Neutrophil (primary cell): ENCODE data around the gene RNF43.

Experiments
- H3K27ac ChIP-seq: fragments of 200-600 bp; sonication (generic); 2 replicates; pipeline ENCODE4 v1.5.1; 2016; ENCODE audit warnings: mild to moderate bottlenecking, moderate library complexity
- H3K27me3 ChIP-seq: fragments of 200-600 bp; sonication (generic); 2 replicates; pipeline ENCODE4 v1.6.0; 2016; ENCODE audit warnings: mild to moderate bottlenecking
- H3K36me3 ChIP-seq: fragments of 200-600 bp; sonication (generic); 2 replicates; pipeline ENCODE4 v1.5.1; 2017
- H3K4me1 ChIP-seq, 2 experiments: fragments of 200-600 bp in 1 of 2; sonication (generic) in 1 of 2; 1 replicate in 1 of 2; 2 replicates in 1 of 2; pipeline versions ENCODE4 v1.5.1 to v1.6.1; 2013 to 2016; ENCODE audit warnings: low read depth in 1 of 2, low read length in 1 of 2, mild to moderate bottlenecking in 1 of 2, moderate library complexity in 1 of 2; ENCODE audit not compliant: control insufficient read depth in 1 of 2, insufficient read depth in 1 of 2
- H3K4me3 ChIP-seq, 2 experiments: fragments of 200-600 bp in 1 of 2; sonication (generic) in 1 of 2; 1 replicate in 1 of 2; 2 replicates in 1 of 2; pipeline ENCODE4 v1.5.1; 2013 to 2016; ENCODE audit warnings: low read depth in 1 of 2, low read length in 1 of 2, mild to moderate bottlenecking in 1 of 2, moderate library complexity in 1 of 2
- H3K9me3 ChIP-seq: fragments of 200-600 bp; sonication (generic); 2 replicates; pipeline ENCODE4 v1.5.1; 2016
- TF ChIP-seq, protein P1 (sequence below): fragments of 200-600 bp; sonication (generic); IDR thresholded peaks from 2 replicates; pipeline ENCODE4 v1.5.1; 2016; ENCODE audit warnings: antibody characterized with exemption

RNF43 gene

DNA sequence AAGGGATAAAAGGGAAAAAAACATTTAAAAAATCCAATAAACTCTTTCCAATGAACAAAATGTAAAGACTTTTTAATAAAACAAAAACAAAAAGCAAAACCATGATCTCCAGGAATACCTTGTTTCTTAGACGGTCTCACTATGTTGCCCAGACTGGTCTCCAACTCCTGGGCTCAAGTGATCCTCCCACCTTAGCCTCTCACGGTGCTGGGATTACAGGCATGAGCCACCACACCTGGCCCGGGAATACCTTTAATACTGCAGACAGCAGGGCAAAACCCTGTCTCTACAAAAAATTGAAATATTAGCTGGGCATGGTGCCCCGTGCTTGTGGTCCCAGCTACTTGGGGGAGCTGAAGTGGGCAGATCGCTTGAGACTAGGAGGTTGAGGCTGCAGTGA, 7.9 kb downstream of the RNF43 start:
- no peak overlapping the region for H3K27ac ChIP-seq
- TF ChIP-seq, protein P1, sequence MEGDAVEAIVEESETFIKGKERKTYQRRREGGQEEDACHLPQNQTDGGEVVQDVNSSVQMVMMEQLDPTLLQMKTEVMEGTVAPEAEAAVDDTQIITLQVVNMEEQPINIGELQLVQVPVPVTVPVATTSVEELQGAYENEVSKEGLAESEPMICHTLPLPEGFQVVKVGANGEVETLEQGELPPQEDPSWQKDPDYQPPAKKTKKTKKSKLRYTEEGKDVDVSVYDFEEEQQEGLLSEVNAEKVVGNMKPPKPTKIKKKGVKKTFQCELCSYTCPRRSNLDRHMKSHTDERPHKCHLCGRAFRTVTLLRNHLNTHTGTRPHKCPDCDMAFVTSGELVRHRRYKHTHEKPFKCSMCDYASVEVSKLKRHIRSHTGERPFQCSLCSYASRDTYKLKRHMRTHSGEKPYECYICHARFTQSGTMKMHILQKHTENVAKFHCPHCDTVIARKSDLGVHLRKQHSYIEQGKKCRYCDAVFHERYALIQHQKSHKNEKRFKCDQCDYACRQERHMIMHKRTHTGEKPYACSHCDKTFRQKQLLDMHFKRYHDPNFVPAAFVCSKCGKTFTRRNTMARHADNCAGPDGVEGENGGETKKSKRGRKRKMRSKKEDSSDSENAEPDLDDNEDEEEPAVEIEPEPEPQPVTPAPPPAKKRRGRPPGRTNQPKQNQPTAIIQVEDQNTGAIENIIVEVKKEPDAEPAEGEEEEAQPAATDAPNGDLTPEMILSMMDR: no peak
- no peaks in the 10 kb centered on the region for H3K27me3 ChIP-seq
- H3K4me3 ChIP-seq: no peak overlapping the region
- no peaks in the 10 kb centered on the region for H3K9me3 ChIP-seq
- no peaks in the 10 kb centered on the region for H3K36me3 ChIP-seq
- no peaks in the 10 kb centered on the region for H3K4me1 ChIP-seq

DNA sequence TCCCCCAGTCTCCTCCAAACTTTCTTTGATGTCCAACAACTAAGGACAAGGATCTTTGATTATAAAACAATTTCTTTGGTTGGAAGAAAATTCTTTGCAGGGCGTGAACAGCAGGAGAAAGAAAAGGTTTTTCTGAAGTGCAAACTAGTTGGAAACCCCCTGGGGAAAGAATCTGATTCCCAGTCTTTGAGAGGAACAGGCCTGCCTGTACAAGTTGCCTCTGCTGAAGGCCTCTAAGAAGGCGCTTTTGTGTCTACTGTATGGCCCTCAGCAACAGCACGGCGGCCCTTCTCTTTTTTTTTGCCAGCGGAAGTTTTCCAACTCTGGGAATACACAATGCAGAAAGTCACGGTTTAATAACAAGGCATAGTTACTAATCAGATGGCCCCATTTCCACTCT, 14.0 kb downstream of the RNF43 start:
- H3K36me3 ChIP-seq: no peaks in the 10 kb centered on the region
- no peaks in the 10 kb centered on the region for H3K9me3 ChIP-seq
- TF ChIP-seq, protein P1: no peak
- no peaks in the 10 kb centered on the region for H3K27me3 ChIP-seq
- H3K27ac ChIP-seq: no peak overlapping the region
- H3K4me3 ChIP-seq: no peak overlapping the region
- H3K4me1 ChIP-seq: no peaks in the 10 kb centered on the region

DNA sequence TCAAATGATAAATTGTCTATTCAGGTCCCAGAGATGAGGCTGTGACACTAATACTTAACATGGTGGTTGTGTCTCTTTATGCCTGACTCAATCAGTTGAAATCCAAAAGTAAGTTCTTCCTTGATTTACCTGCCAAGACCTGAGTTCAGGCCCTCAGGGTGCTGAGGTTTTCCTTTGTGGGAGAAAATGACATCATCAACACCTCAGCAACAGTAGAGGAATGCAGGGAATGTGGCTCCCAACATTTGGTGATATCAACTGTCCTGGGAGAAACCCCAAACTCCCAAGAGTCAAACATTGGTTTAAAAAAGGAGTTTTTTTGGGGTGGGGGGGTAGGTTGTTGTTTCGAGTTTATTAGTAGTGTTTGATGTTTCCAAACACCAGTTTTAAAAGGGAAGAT, 14.7 kb downstream of the RNF43 start:
- Histone ChIP-seq H3K9me3 (no peaks in the 10 kb centered on the region), H3K27me3 (no peaks in the 10 kb centered on the region), H3K4me1 (no peaks in the 10 kb centered on the region), H3K4me3 (no peak overlapping the region), H3K27ac (no peak overlapping the region), H3K36me3 (no peaks in the 10 kb centered on the region)
- TF ChIP-seq, protein P1: no peak

DNA sequence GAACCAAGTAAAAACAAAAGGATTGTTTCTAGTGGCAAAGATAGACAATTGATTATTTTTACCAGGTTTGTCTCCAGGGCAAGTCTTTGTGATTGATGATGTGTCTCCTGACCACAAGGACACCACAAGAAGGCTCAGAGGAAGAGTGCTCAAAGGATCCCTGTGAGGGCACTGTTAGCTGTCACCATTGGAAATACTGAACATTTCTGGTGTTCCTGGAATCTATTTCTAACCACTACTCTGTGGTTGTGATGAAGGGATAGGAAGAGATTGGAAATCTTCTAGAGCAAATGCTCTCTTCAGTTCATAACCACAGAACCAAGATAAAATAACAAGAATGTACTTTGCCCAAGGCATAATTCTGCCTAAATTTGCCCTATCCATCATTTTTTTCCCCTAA, 15.3 kb downstream of the RNF43 start:
- TF ChIP-seq, protein P1: no peak
- Histone ChIP-seq H3K4me3 (no peak overlapping the region), H3K9me3 (no peaks in the 10 kb centered on the region), H3K36me3 (no peaks in the 10 kb centered on the region), H3K4me1 (no peaks in the 10 kb centered on the region), H3K27ac (no peak overlapping the region), H3K27me3 (no peaks in the 10 kb centered on the region)

DNA sequence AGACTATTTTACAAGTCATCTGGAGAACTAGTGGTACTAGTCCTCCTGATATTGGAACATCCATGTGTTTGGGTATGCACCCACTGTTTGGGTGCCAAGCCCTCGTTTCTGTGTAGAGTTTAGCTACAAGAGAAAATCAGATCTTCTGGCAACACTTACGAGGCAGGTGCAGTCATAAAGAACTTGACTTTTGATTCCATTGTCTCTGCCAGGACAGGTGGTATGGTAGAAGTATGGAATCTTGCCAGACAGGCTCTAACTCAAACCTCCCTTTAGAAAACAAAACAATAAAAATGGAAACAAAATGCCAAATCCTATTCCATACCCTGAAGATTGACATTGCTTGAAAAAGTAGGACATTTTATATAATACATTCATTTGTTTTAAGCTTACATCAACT, 16.0 kb downstream of the RNF43 start:
- no peaks in the 10 kb centered on the region for H3K4me1 ChIP-seq
- H3K4me3 ChIP-seq: no peak overlapping the region
- H3K9me3 ChIP-seq: no peaks in the 10 kb centered on the region
- no peaks in the 10 kb centered on the region for H3K36me3 ChIP-seq
- H3K27ac ChIP-seq: no peak overlapping the region
- no peaks in the 10 kb centered on the region for H3K27me3 ChIP-seq
- TF ChIP-seq, protein P1: no peak

DNA sequence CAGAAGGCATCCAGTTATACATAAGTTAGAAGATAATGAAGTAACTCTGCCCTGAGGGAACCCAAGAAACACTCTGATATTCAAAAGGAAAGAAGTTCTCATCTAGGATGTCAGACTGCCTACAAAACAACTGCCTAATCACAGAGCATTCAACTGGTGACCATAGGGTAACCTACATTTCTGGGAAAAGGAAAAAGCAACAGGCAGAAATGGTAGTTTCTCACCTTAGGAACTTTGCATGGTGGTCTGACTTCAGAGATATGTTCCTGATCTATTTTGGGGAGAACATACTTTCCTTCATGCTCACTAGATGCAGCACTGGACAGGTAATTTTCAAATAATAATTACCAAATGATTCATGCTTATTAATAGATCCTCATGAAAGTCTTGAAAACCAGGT, 16.5 kb downstream of the RNF43 start:
- Histone ChIP-seq H3K27ac (no peak overlapping the region), H3K36me3 (no peaks in the 10 kb centered on the region), H3K9me3 (no peaks in the 10 kb centered on the region), H3K4me3 (no peak overlapping the region), H3K27me3 (no peaks in the 10 kb centered on the region), H3K4me1 (no peaks in the 10 kb centered on the region)
- TF ChIP-seq, protein P1: no peak
